ENCODE data around the gene FAM193A. TPM values are rescaled to one million over a fixed set of nuclear protein-coding genes. Genes with fewer than 3 reads are reported as not detected.
"Not testable (repeated sequence)": the region's sequence is repeated elsewhere in the genome, so short reads cannot be mapped to it uniquely, and the experiment has no call there.

The FAM193A gene
- total RNA-seq, 1 experiment from 2014 or later = 13.6 TPM

DNA sequence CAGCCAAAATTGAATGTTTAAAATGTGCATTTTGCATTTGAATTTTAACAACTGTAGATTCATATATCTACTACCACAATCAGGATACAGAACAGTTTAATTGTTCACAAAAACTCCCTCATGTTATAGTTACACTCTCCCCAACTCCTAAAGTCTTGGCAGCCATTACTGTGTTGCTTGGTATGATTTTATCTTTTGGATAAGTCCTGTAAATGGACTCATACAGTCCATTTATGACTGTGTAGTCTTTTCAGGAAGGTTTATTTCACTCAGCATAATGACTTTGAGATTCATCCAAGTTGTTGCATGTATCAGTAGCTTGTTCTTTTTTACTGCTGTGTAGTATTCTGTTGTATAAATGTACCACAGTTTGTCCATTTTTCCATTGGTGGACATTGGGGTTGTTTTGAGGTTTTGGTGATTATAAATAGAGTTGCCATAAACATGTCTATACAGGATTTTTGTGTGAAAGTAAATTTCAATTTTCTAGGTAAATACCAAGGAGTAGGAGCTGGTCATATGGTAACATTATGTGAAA, 9.9 kb downstream of the FAM193A start:
- ChIA-PET POLR2A (ENCODE audit: unreplicated experiment) (interaction anchor here (0.7 kb wide), 1 partner anchor 892 kb away, joined by 6 read pairs; no protein-coding TSS in a partner anchor), CTCF (no interaction called here)
- no TSS peak for BruUV-seq (replicated peaks)
- no peak for ATAC-seq
- Histone ChIP-seq H4K20me1 (ENCODE audit: low read length) (peaks cover 10% of the 10 kb centered on the region; the same call in 1 of the 2 replicates), H3K4me2 (ENCODE audit: low read length) (no peak overlapping the region), H3K36me3 (ENCODE audit: low read depth, low read length) (no peaks in the 10 kb centered on the region), H3K4me3 (ENCODE audit: low read length) (no peak overlapping the region), H3F3A (ENCODE audit: low read length, unreplicated experiment) (no peaks in the 10 kb centered on the region), H3K9me2 (replicated peaks; ENCODE audit: low read length) (no peaks in the 10 kb centered on the region), H3K9me3 (ENCODE audit: low read length) (no peaks in the 10 kb centered on the region), H3K79me2 (ENCODE audit: low read length) (peaks cover 97% of the 10 kb centered on the region), H3K9ac (ENCODE audit: low read length) (no peak overlapping the region), H3K4me1 (ENCODE audit: insufficient read depth, low read length) (no peaks in the 10 kb centered on the region), H3K27me3 (ENCODE audit: low read length) (no peaks in the 10 kb centered on the region), H2AFZ (ENCODE audit: low read length) (no peak overlapping the region), H3K27ac (ENCODE audit: low read length) (no peak overlapping the region)
- no peak for TF ChIP-seq EZH2phosphoT487 (IDR thresholded peaks at IDR 0.05; ENCODE audit: borderline replicate concordance, low read length)
- no peak for TF ChIP-seq EZH2 (IDR thresholded peaks at IDR 0.05; ENCODE audit: low read length, unreplicated experiment)
- DNase-seq = no peak
- intact Hi-C loops (cut with micrococcal nuclease) = no loop called here

GRCh38 chr4:2546961-2547691, 10.7 kb downstream of the FAM193A start:
- H3K4me3 ChIP-seq (ENCODE audit: low read length); H3K27me3 ChIP-seq (ENCODE audit: low read length); BruUV-seq (replicated peaks); DNase-seq; H3K9ac ChIP-seq (ENCODE audit: low read length); intact Hi-C loops (cut with micrococcal nuclease); H3K9me2 ChIP-seq (replicated peaks; ENCODE audit: low read length); H3K36me3 ChIP-seq (ENCODE audit: low read depth, low read length); H3F3A ChIP-seq (ENCODE audit: low read length, unreplicated experiment); H3K9me3 ChIP-seq (ENCODE audit: low read length); ATAC-seq; H3K27ac ChIP-seq (ENCODE audit: low read length); CTCF ChIA-PET; H3K4me1 ChIP-seq (ENCODE audit: insufficient read depth, low read length); H2AFZ ChIP-seq (ENCODE audit: low read length); H3K4me2 ChIP-seq (ENCODE audit: low read length): not testable (repeated sequence)
- POLR2A ChIA-PET (ENCODE audit: unreplicated experiment) = interaction anchor here (0.7 kb wide), 1 partner anchor 892 kb away, joined by 6 read pairs; no protein-coding TSS in a partner anchor
- Histone ChIP-seq H4K20me1 (ENCODE audit: low read length) (peaks cover 13% of the 10 kb centered on the region; the same call in 1 of the 2 replicates), H3K79me2 (ENCODE audit: low read length) (peaks cover 95% of the 10 kb centered on the region)

- TF ChIP-seq EZH2 (IDR thresholded peaks at IDR 0.05; ENCODE audit: low read length, unreplicated experiment) = no peak
- TF ChIP-seq EZH2phosphoT487 (IDR thresholded peaks at IDR 0.05; ENCODE audit: borderline replicate concordance, low read length) = no peak
- TF ChIP-seq, protein P1, sequence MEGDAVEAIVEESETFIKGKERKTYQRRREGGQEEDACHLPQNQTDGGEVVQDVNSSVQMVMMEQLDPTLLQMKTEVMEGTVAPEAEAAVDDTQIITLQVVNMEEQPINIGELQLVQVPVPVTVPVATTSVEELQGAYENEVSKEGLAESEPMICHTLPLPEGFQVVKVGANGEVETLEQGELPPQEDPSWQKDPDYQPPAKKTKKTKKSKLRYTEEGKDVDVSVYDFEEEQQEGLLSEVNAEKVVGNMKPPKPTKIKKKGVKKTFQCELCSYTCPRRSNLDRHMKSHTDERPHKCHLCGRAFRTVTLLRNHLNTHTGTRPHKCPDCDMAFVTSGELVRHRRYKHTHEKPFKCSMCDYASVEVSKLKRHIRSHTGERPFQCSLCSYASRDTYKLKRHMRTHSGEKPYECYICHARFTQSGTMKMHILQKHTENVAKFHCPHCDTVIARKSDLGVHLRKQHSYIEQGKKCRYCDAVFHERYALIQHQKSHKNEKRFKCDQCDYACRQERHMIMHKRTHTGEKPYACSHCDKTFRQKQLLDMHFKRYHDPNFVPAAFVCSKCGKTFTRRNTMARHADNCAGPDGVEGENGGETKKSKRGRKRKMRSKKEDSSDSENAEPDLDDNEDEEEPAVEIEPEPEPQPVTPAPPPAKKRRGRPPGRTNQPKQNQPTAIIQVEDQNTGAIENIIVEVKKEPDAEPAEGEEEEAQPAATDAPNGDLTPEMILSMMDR (conservative IDR thresholded peaks at IDR 0.05; ENCODE audit: low read depth, low read length) = no peak
Observed at GRCh38 chr4:2551118-2551517, 14.7 kb downstream of the FAM193A start.

More at GRCh38 chr4:2551118-2551517, 14.7 kb downstream of the FAM193A start:
- Histone ChIP-seq H4K20me1 (ENCODE audit: low read length) (peaks cover 14% of the 10 kb centered on the region; the same call in 1 of the 2 replicates), H3K9ac (ENCODE audit: low read length) (no peak overlapping the region), H3K36me3 (ENCODE audit: low read depth, low read length) (no peaks in the 10 kb centered on the region), H3K4me2 (ENCODE audit: low read length) (no peak overlapping the region), H3K4me1 (ENCODE audit: insufficient read depth, low read length) (no peaks in the 10 kb centered on the region), H3K27ac (ENCODE audit: low read length) (no peak overlapping the region), H2AFZ (ENCODE audit: low read length) (no peak overlapping the region), H3K27me3 (ENCODE audit: low read length) (no peaks in the 10 kb centered on the region), H3K4me3 (ENCODE audit: low read length) (no peak overlapping the region), H3K9me2 (replicated peaks; ENCODE audit: low read length) (no peaks in the 10 kb centered on the region), H3K9me3 (ENCODE audit: low read length) (no peaks in the 10 kb centered on the region), H3K79me2 (ENCODE audit: low read length) (peaks cover 96% of the 10 kb centered on the region), H3F3A (ENCODE audit: low read length, unreplicated experiment) (no peaks in the 10 kb centered on the region)
- no peak for ATAC-seq
- BruUV-seq (replicated peaks) = no TSS peak
- intact Hi-C loops (cut with micrococcal nuclease) = no loop called here
- POLR2A ChIA-PET (ENCODE audit: unreplicated experiment) = no interaction called here
- CTCF ChIA-PET = no interaction called here
- DNase-seq = no peak
